ENCODE results near the gene RNF220. TPM values are rescaled to one million over a fixed set of nuclear protein-coding genes. Genes with fewer than 3 reads are reported as not detected.
A peak's percentile ranks its signal among the peaks of the same experiment; 100 is the strongest.

RNF220 gene
- polyA plus RNA-seq, 1 donor: 83.4 TPM

- no peaks in the 10 kb centered on the region for H3K4me1 ChIP-seq (ENCODE audit: control insufficient read depth, insufficient read depth, low read length)
- whole genome bisulfite sequencing (ENCODE audit: insufficient coverage, low lambda C conversion rate): no CpG with 5 or more reads among the region's 5 CpGs
Observed at GRCh38 chr1:44611419-44611818, 206.4 kb downstream of the RNF220 start.

GRCh38 chr1:44611866-44612265 lies 206.8 kb downstream of the RNF220 start:
- Histone ChIP-seq H3K4me1 (ENCODE audit: control insufficient read depth, insufficient read depth, low read length) (no peaks in the 10 kb centered on the region), H3K27me3 (ENCODE audit: control insufficient read depth, insufficient read depth, low read length) (peaks cover 15% of the 10 kb centered on the region), H3K27ac (ENCODE audit: low read length) (no peak overlapping the region), H3K9me3 (ENCODE audit: control insufficient read depth, low read depth, low read length) (no peaks in the 10 kb centered on the region), H3K36me3 (ENCODE audit: control insufficient read depth, insufficient read depth, low read length) (no peaks in the 10 kb centered on the region), H3K4me3 (ENCODE audit: low read length) (no peak overlapping the region)
- WGBS (ENCODE audit: insufficient coverage, low lambda C conversion rate): no CpG with 5 or more reads among the region's 4 CpGs
- no peak for DNase-seq

More at GRCh38 chr1:44611419-44611818, 206.4 kb downstream of the RNF220 start:
- no peak overlapping the region for H3K4me3 ChIP-seq (ENCODE audit: low read length)
- no peaks in the 10 kb centered on the region for H3K9me3 ChIP-seq (ENCODE audit: control insufficient read depth, low read depth, low read length)
- DNase-seq: no peak
- no peak overlapping the region for H3K27ac ChIP-seq (ENCODE audit: low read length)
- no peaks in the 10 kb centered on the region for H3K36me3 ChIP-seq (ENCODE audit: control insufficient read depth, insufficient read depth, low read length)
- H3K27me3 ChIP-seq (ENCODE audit: control insufficient read depth, insufficient read depth, low read length): peaks cover 10% of the 10 kb centered on the region

DNA sequence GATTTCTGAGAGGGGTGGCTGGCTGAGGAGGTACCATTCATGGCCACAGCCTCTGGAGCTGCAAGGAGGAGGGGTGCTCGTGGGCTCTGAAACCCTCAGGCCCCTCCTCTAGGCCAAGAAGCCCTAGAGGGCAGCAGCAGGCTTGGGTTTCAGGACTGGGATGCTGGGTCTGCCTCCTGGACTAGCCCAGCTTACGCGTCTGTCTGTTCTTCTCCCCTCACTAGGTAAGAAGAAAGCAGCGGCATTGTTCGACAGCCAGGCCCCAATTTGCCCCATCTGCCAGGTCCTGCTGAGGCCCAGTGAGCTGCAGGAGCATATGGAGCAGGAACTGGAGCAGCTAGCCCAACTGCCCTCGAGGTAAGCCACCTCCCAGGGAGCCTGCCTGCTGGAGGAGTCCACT lies 208.9 kb downstream of the RNF220 start:
- Histone ChIP-seq H3K9me3 (ENCODE audit: control insufficient read depth, low read depth, low read length) (peaks cover 5% of the 10 kb centered on the region), H3K4me3 (ENCODE audit: low read length) (no peak overlapping the region), H3K27ac (ENCODE audit: low read length) (no peak overlapping the region), H3K27me3 (ENCODE audit: control insufficient read depth, insufficient read depth, low read length) (peaks cover 36% of the 10 kb centered on the region), H3K4me1 (ENCODE audit: control insufficient read depth, insufficient read depth, low read length) (no peaks in the 10 kb centered on the region), H3K36me3 (ENCODE audit: control insufficient read depth, insufficient read depth, low read length) (no peaks in the 10 kb centered on the region)
- no CpG with 5 or more reads among the region's 6 CpGs for WGBS (ENCODE audit: insufficient coverage, low lambda C conversion rate)
- DNase-seq: no peak

DNA sequence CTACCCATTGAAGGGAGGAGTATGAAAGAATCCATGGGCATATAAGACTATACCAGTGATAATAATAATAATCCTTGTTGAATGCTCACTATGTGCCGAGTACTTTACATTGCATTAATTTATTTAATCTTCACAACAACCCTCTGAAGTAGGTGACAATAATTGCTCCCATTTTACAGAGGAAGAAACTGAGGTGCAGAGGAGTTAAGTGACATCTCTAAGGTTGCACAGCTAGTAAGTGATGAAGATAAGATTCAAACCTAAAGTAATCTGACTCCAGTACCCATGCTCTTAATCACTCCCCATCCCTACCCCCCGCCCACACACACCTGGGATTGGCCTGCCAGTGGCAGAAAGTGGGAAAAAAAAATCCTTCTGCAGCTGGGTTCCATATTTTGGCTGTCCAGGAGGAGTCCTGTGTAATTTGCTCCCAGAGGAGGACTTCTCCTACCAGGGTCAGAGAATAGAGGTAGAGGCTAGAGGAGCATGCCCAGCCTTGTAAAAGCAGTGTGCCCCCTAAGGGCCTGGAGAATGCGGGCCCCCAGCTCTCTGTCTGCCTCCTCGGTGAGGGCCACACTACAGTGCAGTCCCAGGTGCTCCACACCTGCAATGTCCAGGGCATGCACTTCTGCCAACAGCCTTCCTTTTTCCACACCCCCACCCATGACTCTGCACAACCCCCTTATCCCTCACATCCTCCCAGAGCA lies 211.4 kb downstream of the RNF220 start:
- Histone ChIP-seq H3K27me3 (ENCODE audit: control insufficient read depth, insufficient read depth, low read length) (peaks cover 43% of the 10 kb centered on the region), H3K27ac (ENCODE audit: low read length) (no peak overlapping the region), H3K9me3 (ENCODE audit: control insufficient read depth, low read depth, low read length) (peaks cover 5% of the 10 kb centered on the region), H3K4me3 (ENCODE audit: low read length) (no peak overlapping the region), H3K4me1 (ENCODE audit: control insufficient read depth, insufficient read depth, low read length) (no peaks in the 10 kb centered on the region), H3K36me3 (ENCODE audit: control insufficient read depth, insufficient read depth, low read length) (no peaks in the 10 kb centered on the region)
- no CpG with 5 or more reads among the region's 4 CpGs for WGBS (ENCODE audit: insufficient coverage, low lambda C conversion rate)
- DNase-seq: no peak

DNA sequence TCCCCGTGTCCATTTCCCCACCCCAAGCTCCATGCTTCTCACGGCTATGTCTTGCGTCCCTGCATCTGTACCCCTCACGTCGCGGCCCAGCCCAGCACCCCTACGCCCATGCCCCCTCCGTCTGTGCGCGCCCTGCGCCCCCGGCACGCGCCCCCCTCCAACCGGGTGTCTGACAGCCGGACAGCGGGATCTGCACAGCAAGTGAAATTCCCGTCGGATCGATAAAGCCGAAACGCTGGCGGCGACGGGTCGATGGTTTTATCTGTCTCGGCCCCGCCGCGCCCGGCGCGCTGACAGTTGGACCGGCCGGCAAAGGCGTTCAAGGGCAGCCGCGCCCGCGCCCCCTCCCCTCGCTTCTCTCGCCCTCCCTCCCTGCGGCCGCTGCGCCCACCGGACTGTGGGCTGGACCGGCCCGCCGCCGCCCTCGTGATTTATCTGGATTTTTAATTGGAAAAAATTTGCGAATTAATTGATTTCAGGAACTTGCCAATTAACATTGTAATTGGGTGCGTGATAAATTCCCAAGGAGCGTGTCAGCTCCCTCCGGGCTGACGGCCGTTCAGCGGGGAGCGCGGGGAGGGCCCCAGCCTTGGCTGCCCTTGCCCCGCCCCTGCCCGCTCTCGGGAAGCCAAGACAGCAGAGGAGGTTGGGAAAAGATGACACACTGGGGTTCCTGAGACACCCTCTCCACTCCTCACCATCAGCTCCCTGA lies 212.1 kb downstream of the RNF220 start:
- H3K27ac ChIP-seq (ENCODE audit: low read length): no peak overlapping the region
- peaks cover 43% of the 10 kb centered on the region for H3K27me3 ChIP-seq (ENCODE audit: control insufficient read depth, insufficient read depth, low read length)
- peaks cover 5% of the 10 kb centered on the region for H3K9me3 ChIP-seq (ENCODE audit: control insufficient read depth, low read depth, low read length)
- no peaks in the 10 kb centered on the region for H3K4me1 ChIP-seq (ENCODE audit: control insufficient read depth, insufficient read depth, low read length)
- peak overlapping the region; percentile 11 for H3K4me3 ChIP-seq (ENCODE audit: low read length)
- DNase-seq: no peak
- H3K36me3 ChIP-seq (ENCODE audit: control insufficient read depth, insufficient read depth, low read length): no peaks in the 10 kb centered on the region
- WGBS (ENCODE audit: insufficient coverage, low lambda C conversion rate): 0% methylated on average over 1 of the region's 63 CpGs

- Histone ChIP-seq H3K27ac (ENCODE audit: low read length) (no peak overlapping the region), H3K36me3 (ENCODE audit: control insufficient read depth, insufficient read depth, low read length) (no peaks in the 10 kb centered on the region), H3K4me1 (ENCODE audit: control insufficient read depth, insufficient read depth, low read length) (no peaks in the 10 kb centered on the region), H3K27me3 (ENCODE audit: control insufficient read depth, insufficient read depth, low read length) (peaks cover 43% of the 10 kb centered on the region), H3K9me3 (ENCODE audit: control insufficient read depth, low read depth, low read length) (peaks cover 5% of the 10 kb centered on the region), H3K4me3 (ENCODE audit: low read length) (no peak overlapping the region)
- no CpG with 5 or more reads among the region's 1 CpG for WGBS (ENCODE audit: insufficient coverage, low lambda C conversion rate)
- DNase-seq: no peak
Observed at GRCh38 chr1:44617703-44618029, 212.6 kb downstream of the RNF220 start.

- Histone ChIP-seq H3K4me1 (ENCODE audit: control insufficient read depth, insufficient read depth, low read length) (no peaks in the 10 kb centered on the region), H3K36me3 (ENCODE audit: control insufficient read depth, insufficient read depth, low read length) (no peaks in the 10 kb centered on the region), H3K4me3 (ENCODE audit: low read length) (no peak overlapping the region), H3K27me3 (ENCODE audit: control insufficient read depth, insufficient read depth, low read length) (peaks cover 43% of the 10 kb centered on the region), H3K27ac (ENCODE audit: low read length) (no peak overlapping the region), H3K9me3 (ENCODE audit: control insufficient read depth, low read depth, low read length) (peaks cover 5% of the 10 kb centered on the region)
- no peak for DNase-seq
- 100% methylated on average over 1 of the region's 12 CpGs for WGBS (ENCODE audit: insufficient coverage, low lambda C conversion rate)
Observed at GRCh38 chr1:44619261-44619900, 214.3 kb downstream of the RNF220 start.

DNA sequence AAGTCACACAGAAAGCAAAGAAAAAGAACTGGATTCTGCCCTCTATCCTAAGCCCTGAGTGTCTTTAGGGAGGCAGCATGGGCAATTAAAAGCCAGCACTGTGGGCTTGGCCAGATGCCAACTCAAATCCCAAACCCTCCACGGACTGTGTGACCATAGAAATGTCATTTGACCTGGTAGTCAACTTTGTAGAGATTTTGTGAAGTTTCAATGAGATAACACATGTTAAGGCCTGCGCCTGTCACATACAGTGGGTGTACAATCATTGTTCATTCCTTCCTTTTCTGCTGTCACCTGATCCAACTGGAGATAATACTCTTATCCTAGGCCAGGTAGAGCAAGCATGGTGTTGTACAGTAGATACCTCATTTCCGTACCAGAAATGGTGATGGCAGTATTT lies 215.0 kb downstream of the RNF220 start:
- Histone ChIP-seq H3K27ac (ENCODE audit: low read length) (no peak overlapping the region), H3K9me3 (ENCODE audit: control insufficient read depth, low read depth, low read length) (peaks cover 5% of the 10 kb centered on the region), H3K4me3 (ENCODE audit: low read length) (no peak overlapping the region), H3K36me3 (ENCODE audit: control insufficient read depth, insufficient read depth, low read length) (no peaks in the 10 kb centered on the region), H3K4me1 (ENCODE audit: control insufficient read depth, insufficient read depth, low read length) (no peaks in the 10 kb centered on the region), H3K27me3 (ENCODE audit: control insufficient read depth, insufficient read depth, low read length) (peaks cover 43% of the 10 kb centered on the region)
- DNase-seq: no peak
- WGBS (ENCODE audit: insufficient coverage, low lambda C conversion rate): no CpG with 5 or more reads among the region's 3 CpGs

DNA sequence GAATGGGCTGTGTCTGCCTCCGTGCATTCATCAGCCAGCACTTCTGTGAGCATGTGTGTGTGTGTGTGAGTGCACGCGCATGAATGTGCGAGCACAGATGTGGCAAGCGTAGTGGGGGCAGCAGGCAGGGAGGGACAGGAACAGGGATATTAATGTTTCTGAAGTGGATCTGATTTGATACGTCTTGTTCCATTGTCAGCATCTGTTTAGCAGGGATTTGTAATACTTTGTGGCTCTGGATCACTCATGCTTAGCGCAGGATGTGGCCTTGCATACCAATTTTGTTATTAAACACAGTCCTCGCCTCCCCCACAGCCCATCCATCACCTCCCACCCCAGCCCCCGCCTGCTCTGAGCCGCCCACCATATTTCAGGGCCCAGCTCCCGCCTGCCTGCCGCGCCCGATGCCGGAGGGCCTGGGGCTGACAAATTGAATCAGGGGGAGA lies 216.8 kb downstream of the RNF220 start:
- no CpG with 5 or more reads among the region's 15 CpGs for WGBS (ENCODE audit: insufficient coverage, low lambda C conversion rate)
- Histone ChIP-seq H3K27ac (ENCODE audit: low read length) (no peak overlapping the region), H3K36me3 (ENCODE audit: control insufficient read depth, insufficient read depth, low read length) (no peaks in the 10 kb centered on the region), H3K27me3 (ENCODE audit: control insufficient read depth, insufficient read depth, low read length) (peaks cover 29% of the 10 kb centered on the region), H3K4me3 (ENCODE audit: low read length) (no peak overlapping the region), H3K4me1 (ENCODE audit: control insufficient read depth, insufficient read depth, low read length) (no peaks in the 10 kb centered on the region), H3K9me3 (ENCODE audit: control insufficient read depth, low read depth, low read length) (peaks cover 5% of the 10 kb centered on the region)
- DNase-seq: no peak

DNA sequence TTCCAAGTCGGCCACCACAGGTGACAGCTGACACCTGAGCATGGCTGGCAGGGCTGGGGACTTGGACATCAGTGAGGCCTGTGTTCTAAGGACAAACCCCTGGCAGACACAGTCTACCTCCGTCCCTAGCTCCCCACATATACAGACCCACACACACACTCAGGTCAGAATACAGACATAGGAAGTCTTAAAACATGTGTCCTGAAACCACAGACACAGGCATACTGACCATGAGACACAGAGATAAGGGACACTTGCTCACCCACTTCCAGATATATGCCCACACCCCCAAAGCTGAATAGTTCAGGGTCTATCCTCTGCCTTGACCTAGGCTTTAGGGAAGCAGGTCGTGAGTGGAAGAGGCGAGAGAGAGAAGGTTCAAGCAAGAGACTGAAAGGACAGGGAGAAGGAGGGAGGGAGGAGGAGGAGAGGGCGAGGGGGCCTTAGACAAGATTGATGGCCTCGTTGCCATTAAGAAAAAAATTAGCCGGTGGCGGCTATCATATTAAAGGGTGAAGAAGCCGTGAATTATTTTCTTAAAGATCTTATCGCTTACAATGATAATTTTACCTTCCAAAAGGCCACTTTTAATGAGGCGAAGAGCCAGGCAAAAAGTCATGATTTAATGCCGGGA lies 219.3 kb downstream of the RNF220 start:
- no peak for DNase-seq
- WGBS (ENCODE audit: insufficient coverage, low lambda C conversion rate): 82% methylated on average over 6 of the region's 12 CpGs
- H3K27ac ChIP-seq (ENCODE audit: low read length): no peak overlapping the region
- H3K4me3 ChIP-seq (ENCODE audit: low read length): no peak overlapping the region
- H3K4me1 ChIP-seq (ENCODE audit: control insufficient read depth, insufficient read depth, low read length): no peaks in the 10 kb centered on the region
- no peaks in the 10 kb centered on the region for H3K36me3 ChIP-seq (ENCODE audit: control insufficient read depth, insufficient read depth, low read length)
- no peaks in the 10 kb centered on the region for H3K9me3 ChIP-seq (ENCODE audit: control insufficient read depth, low read depth, low read length)
- peaks cover 4% of the 10 kb centered on the region for H3K27me3 ChIP-seq (ENCODE audit: control insufficient read depth, insufficient read depth, low read length)

Measured in large intestine (tissue), 3 donors.